Measurements from ENCODE around the gene ZNF593OS.

Gene ZNF593OS

GRCh38 chr1:26171084-26172072, at the start of gene ZNF593OS:
Gene ZNF593OS, minus strand, starts transcription at chr1:26171832. Its CDS starts 171 bp downstream, at chr1:26171661.
- DNase-seq = no peak

- DNase-seq = no peak
These were observed 49.5 kb upstream of the ZNF593OS start for GRCh38 chr1:26221094-26221493.

DNA sequence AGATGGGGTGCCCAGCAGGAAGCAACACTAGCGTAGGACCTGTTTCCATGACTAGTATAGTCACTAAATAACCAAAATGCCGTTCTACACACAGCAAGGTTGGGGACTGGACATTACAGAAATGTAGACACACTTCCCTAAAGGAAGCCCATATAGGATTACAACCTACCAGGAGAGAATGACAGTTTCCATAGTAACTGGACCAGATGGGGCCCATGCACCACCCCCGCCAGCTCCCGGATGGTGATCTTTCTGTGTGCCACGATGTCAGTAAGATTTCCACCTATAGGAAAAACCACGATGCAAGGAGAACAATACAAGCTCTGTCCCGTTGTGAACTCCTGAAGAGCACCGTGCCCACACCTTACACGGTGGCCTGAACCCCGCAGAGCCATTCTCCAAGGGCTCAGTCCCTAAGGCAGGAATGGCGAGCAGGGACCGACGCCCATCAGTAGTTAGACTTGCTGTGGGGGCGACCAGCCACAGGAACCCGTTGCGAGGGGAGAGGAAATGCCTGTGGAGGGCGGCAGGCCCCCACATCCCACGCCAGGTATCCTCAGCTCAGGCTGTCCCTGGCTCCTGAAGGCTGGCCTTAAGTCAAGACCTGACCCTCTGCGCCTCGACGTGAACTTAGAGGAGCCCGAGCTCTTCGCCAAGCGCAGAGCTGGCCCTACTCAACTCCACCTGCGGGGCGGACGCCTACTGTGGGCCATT, 48.7 kb upstream of the ZNF593OS start:
- no peak for DNase-seq

DNA sequence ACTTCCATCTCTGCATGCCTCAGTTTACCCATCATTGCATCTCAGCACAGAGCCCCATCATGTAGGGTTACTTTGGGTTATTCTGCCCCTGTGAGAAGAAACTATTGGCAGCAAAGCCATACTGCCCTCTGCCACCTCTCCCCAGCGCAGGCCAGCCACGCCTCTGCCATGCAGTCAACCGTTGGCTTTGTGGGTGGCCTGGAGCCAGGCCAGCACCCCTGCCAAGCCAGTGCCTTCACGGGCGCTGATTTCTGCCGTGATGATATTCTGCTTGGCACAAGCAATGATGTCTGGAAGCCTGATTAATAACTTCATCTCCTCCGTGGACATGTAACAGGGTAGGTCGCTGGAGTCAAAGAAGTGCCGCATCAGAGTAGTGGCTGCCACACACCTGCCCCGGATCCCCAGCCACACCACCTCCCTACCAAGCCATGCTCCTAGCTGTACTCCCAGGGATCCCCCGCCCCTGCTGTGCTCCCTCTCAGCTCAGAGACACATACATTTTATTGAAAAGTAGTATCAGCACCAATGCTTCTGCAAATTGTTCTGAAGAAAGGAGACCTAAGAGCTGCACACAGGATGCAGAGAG, 47.4 kb upstream of the ZNF593OS start:
- DNase-seq = no peak

- no peak for DNase-seq
These were observed 43.6 kb upstream of the ZNF593OS start for GRCh38 chr1:26215246-26215645.

DNA sequence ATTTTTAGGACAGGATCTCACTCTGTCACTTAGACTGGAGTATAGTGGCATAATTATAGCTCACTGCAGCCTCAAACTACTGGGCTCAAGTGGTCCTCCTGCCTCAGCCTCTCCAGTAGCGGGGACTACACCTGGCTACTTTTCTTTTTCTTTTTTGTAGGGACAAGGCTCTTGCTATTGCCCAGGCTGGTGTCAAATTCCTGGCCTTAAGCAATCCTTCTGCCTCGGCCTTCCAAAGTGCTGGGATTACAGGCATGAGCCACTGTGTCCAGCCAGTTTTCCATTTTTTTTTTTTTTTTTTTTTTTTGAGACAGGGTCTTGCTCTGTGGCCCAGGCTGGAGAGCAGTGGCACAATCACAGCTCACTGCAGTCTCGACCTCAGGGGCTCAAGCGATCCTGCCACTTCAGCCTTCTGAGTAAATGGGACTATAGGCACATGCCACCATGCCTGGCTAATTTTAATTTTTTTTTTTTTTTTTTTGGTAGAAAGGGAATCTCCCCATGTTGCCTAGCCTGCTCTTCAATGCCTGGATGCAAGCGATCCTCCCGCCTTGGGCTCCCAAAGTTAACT, 41.8 kb upstream of the ZNF593OS start:
- no peak for DNase-seq

GRCh38 chr1:26212726-26213125, 41.1 kb upstream of the ZNF593OS start:
- no peak for DNase-seq

GRCh38 chr1:26210147-26210870, 38.7 kb upstream of the ZNF593OS start:
- DNase-seq = no peak

- DNase-seq = no peak
These were observed 32.1 kb upstream of the ZNF593OS start for GRCh38 chr1:26203642-26204318.

DNA sequence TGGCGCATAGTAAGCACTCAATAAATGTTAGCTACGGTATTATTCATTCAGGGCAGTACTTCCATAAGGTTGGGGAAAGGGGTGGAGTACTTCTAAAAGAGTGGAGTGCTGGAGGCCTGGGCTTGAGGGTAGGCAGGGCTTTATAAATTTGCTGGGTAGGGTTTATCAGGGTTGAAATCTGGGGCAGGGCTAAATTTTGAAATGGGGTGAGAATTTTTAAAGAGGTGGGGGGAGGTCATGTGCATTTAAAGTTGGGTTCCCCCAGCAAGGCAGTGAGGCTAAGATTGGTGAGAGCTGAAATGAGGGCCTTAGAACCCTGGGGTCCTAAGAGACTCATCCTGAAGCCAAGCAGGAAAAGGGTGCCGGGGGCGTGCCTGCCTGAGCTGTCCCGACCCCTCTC, 28.8 kb upstream of the ZNF593OS start:
- no peak for DNase-seq

- DNase-seq = no peak
These were observed 26.2 kb upstream of the ZNF593OS start for GRCh38 chr1:26197813-26198212.

- DNase-seq = no peak
These were observed 25.7 kb upstream of the ZNF593OS start for GRCh38 chr1:26197301-26197700.

GRCh38 chr1:26195805-26196204, 24.2 kb upstream of the ZNF593OS start:
- DNase-seq = no peak

- DNase-seq = no peak
These were observed 20.1 kb upstream of the ZNF593OS start for GRCh38 chr1:26191739-26192138.

GRCh38 chr1:26190373-26190987, 18.8 kb upstream of the ZNF593OS start, which contains the start of gene CATSPER4:
Gene CATSPER4, plus strand, starts transcription at chr1:26190602. Its CDS starts 26 bp downstream, at chr1:26190628.
- no peak for DNase-seq

DNA sequence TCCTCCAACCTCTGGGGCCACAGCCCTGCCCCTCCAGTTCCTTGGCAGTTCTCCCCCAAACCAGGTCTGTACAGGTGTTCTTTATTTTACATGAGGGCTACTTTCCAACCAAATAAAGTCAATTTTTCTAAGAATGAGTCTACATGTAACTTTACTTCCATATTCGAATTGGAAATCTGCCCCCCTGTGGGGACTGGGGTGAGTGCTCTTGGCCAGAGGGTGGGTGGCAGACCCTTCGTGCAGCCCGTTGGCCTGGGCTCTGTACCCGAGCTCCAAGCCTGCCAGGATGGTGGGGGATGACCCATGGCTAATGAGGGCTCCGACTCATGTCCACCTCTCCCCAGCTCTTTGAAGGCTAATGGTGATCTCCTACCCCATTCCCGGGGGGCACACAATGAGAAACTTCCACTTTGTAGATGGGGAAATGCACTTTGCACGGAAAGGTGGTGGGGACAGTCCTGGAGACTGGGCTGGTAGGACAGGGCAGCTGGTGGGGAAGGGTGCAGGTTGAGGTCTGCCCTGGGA, 18.2 kb upstream of the ZNF593OS start:
- DNase-seq = no peak

DNA sequence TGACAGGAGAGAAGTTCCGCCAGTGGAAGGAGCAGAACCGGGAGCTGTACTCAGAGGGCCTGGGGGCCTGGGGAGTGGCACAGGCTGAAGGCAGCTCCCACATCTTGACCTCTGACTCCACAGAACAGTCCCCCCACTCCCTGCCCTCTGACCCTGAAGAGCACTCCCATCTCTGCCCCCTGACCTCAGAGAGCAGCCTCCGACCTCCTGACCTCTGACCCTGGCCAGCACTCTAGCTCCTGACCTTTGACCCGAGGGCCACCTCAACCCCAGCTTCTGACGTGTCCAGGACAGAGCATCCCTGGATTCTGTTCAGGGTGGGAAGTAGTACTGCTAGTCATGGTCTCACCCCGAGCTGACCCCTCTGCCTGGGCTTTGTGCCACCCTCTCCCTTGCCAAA, 17.7 kb upstream of the ZNF593OS start:
- DNase-seq = no peak

DNA sequence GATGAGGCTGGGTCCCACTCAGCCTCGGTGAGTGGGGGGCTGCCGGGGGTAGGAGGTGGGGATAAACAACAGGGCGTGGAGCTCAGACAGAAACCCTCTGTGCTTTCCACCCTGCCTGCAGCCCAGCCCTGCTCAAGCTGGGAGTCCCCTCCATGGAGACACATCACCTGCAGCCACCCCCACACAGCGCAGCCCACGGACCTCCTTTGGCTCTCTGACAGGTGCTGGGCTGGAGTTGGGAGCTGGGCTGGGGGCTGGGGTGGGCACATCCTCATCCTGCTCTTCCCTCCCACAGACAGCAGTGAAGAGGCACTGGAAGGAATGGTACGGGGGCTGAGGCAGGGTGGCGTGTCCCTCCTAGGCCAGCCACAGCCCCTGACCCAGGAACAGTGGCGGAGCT, 16.8 kb upstream of the ZNF593OS start:
- no peak for DNase-seq

DNA sequence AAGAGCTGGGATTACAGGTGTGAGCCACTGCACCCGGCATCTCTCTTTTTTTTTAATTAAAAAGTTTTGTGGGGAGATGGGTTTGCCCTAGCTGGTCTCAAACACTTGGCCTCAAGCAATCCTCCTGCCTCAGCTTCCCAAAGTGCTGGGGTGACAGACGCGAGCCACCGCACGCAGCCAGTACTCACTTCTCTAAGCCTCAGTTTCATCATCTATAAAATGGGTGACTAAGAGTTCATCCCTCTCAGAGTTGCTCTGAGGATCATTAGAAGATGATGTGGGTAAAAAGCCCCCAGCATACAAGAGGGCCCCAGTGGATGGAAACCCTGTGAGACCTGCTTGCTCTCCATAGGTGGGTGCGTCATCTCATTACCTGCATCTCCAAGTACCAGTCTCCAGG, 16.2 kb upstream of the ZNF593OS start:
- no peak for DNase-seq

GRCh38 chr1:26184883-26185282, 13.3 kb upstream of the ZNF593OS start:
- DNase-seq = no peak

GRCh38 chr1:26184086-26184485, 12.5 kb upstream of the ZNF593OS start:
- DNase-seq = no peak

All from SHP77 (cell line).